Osteocyte (in vitro differentiated cells): ENCODE data around the gene RASGRP3. TPM values are rescaled to one million over a fixed set of nuclear protein-coding genes. Genes with fewer than 3 reads are reported as not detected.

ENCODE experiments used
- DNase-seq: peaks from one replicate; pipeline ENCODE4 v3.0.0; 2021; ENCODE audit warnings: mixed read lengths; ENCODE audit not compliant: unreplicated experiment; ENCODE audit errors: extremely low spot score
- H3K27ac Mint-ChIP-seq: one replicate; pipeline ENCODE4 v1.8.0; 2021; ENCODE audit warnings: mild to moderate bottlenecking, mixed read lengths; ENCODE audit not compliant: unreplicated experiment
- H3K27me3 Mint-ChIP-seq: one replicate; pipeline ENCODE4 v1.8.0; 2021; ENCODE audit warnings: mixed read lengths; ENCODE audit not compliant: unreplicated experiment
- H3K36me3 Mint-ChIP-seq: one replicate; pipeline ENCODE4 v1.8.0; 2021; ENCODE audit warnings: mixed read lengths; ENCODE audit not compliant: unreplicated experiment
- H3K4me1 Mint-ChIP-seq: one replicate; pipeline ENCODE4 v1.8.0; 2021; ENCODE audit warnings: mixed read lengths; ENCODE audit not compliant: unreplicated experiment
- H3K4me3 Mint-ChIP-seq: one replicate; pipeline ENCODE4 v1.8.0; 2021; ENCODE audit warnings: mild to moderate bottlenecking, moderate library complexity, mixed read lengths; ENCODE audit not compliant: unreplicated experiment
- H3K9me3 Mint-ChIP-seq: one replicate; pipeline ENCODE4 v1.8.0; 2021; ENCODE audit warnings: mixed read lengths; ENCODE audit not compliant: unreplicated experiment
- total RNA-seq: library from RNA; stranded (reverse); gene quantifications from 2 replicates; pipeline ENCODE4 v1.2.1, GENCODE V29; 2021
- TF ChIP-seq, protein P1 (sequence below): fragments of 200-600 bp; sonication (generic); IDR thresholded peaks from 2 replicates; pipeline ENCODE4 v1.5.0; 2021; ENCODE audit warnings: antibody characterized with exemption, mild to moderate bottlenecking, moderate library complexity

The RASGRP3 gene
- total RNA-seq, 1 donor from 2014 or later: 2.1 TPM

DNA sequence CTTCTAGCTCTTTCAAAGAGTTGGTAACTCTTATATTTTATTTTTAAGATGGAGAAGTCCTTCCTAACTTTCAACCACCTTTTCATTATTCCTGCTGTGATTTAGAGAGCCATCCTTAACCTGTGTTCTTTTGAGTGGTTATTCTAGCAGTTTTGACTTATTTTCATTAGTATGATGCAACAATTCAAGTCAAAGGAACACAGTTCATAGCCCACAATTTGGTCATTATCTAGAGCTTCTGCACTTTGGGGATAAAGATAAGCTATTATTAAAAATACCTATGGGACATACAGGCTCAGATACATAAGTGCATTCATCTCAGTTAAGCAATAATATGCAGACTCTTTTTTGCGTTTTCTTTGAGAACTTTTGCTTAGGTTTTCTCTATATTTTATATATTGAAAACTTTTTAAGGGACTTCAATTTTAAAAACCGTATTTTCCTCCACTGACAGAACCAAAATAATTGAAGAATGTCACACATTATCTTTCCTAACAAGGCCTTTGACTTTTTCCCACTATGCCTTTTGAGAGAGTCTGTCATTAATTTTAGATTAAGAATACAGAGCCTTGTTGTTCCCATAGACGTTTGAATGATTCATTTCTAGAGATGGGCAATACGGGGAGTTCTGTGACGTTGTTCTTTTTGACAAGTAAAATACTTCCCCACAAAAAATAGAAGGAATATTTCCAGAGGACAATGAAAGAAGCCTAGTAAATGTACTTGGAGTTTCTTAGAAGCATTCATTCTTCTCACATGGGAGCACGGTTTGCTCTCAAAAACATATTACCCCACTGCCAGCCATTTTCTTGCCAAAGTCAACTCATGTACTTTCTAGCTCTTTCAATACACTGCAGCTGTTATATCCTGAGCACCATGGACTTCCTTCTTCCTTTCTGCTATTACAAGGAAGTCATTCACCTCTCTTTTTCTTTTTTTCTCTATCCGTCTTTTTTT is 42.9 kb upstream of the RASGRP3 start:
- Mint-ChIP-seq H3K27ac (no peak overlapping the region), H3K4me1 (peaks cover 14% of the 10 kb centered on the region), H3K27me3 (no peaks in the 10 kb centered on the region), H3K36me3 (no peaks in the 10 kb centered on the region), H3K4me3 (no peak overlapping the region), H3K9me3 (no peaks in the 10 kb centered on the region)
- DNase-seq: no peak
- TF ChIP-seq, protein P1, sequence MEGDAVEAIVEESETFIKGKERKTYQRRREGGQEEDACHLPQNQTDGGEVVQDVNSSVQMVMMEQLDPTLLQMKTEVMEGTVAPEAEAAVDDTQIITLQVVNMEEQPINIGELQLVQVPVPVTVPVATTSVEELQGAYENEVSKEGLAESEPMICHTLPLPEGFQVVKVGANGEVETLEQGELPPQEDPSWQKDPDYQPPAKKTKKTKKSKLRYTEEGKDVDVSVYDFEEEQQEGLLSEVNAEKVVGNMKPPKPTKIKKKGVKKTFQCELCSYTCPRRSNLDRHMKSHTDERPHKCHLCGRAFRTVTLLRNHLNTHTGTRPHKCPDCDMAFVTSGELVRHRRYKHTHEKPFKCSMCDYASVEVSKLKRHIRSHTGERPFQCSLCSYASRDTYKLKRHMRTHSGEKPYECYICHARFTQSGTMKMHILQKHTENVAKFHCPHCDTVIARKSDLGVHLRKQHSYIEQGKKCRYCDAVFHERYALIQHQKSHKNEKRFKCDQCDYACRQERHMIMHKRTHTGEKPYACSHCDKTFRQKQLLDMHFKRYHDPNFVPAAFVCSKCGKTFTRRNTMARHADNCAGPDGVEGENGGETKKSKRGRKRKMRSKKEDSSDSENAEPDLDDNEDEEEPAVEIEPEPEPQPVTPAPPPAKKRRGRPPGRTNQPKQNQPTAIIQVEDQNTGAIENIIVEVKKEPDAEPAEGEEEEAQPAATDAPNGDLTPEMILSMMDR: no peak

DNA sequence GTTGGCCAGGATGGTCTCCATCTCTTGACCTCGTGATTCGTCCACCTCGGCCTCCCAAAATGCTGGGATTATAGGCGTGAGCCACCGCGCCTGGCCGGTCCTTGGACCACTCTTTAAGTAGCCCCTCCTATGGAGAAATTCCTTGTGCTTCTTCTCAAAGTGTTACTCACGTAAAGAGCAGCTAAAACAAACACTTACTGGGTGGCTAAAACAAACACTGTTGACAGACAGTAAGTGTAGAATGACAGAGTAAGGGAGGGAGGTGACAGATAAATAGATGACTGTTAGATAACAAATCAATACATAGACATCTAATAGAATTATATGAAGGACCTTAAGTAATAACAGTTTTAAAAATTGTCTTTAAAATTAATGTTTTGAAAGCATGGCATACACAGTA is 40.9 kb upstream of the RASGRP3 start:
- H3K4me1 Mint-ChIP-seq: peaks cover 14% of the 10 kb centered on the region
- no peak overlapping the region for H3K27ac Mint-ChIP-seq
- no peaks in the 10 kb centered on the region for H3K9me3 Mint-ChIP-seq
- H3K27me3 Mint-ChIP-seq: no peaks in the 10 kb centered on the region
- no peak overlapping the region for H3K4me3 Mint-ChIP-seq
- TF ChIP-seq, protein P1: no peak
- DNase-seq: no peak
- H3K36me3 Mint-ChIP-seq: no peaks in the 10 kb centered on the region

DNA sequence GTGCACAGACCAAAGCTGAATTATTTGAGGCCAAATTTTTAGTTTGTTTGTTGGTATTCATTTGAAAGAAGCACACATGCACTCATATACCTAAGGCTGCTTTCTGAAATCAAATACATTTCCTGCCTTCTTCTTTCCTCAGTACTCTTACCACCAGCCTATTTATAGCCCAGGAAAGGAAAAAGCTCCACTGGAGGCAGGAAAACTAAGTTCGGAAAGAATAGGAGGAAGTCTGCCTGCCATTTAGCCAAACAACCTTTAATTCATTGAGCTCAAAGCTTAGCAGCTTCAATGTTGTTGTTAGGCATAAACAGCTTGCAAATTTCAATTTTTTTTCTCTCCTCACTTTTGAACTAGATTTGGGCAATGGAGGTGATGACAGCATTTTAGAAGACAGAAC is 40.4 kb upstream of the RASGRP3 start:
- Mint-ChIP-seq H3K4me3 (no peak overlapping the region), H3K4me1 (peaks cover 14% of the 10 kb centered on the region), H3K27me3 (no peaks in the 10 kb centered on the region), H3K27ac (no peak overlapping the region), H3K9me3 (no peaks in the 10 kb centered on the region), H3K36me3 (no peaks in the 10 kb centered on the region)
- DNase-seq: no peak
- TF ChIP-seq, protein P1: no peak

DNA sequence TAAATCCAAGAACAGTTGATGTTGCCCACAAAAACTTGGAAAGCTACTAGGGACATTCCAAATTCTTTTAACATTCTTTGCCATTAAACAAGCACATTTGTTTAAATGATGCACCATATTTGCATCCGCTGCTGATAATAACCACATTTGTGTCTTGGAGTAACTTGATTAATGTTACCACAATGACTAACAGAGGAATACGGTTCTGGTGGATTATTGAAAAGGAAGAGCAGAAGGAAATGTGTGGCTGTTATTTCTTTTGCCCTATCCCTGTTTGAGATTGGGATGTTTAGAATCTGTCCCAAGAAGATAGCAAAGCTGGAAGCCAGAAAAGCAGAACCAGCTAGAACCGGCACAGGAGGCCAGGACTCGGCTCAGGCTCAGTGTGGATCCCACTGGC is 39.2 kb upstream of the RASGRP3 start:
- Mint-ChIP-seq H3K36me3 (no peaks in the 10 kb centered on the region), H3K4me1 (peaks cover 14% of the 10 kb centered on the region), H3K9me3 (no peaks in the 10 kb centered on the region), H3K4me3 (no peak overlapping the region), H3K27ac (no peak overlapping the region), H3K27me3 (no peaks in the 10 kb centered on the region)
- DNase-seq: no peak
- TF ChIP-seq, protein P1: no peak

DNA sequence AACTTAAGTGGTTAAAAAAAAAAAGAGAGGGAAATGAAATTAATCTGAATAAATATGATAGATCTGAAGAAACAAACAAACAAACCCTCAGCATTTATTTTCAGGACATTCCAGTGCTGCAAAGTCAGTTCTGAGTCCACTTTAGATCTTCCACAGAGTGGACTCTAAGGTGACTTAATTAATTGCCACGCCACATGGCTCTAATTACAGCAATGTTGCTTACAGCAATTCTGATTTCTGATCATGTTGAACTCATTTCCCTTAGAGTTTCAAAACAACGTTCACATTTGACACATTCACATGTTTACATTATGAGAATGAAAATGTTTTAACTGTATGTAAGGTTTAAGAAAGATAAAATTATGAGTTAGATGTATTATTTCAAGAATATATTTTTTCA is 38.6 kb upstream of the RASGRP3 start:
- Mint-ChIP-seq H3K4me1 (peaks cover 14% of the 10 kb centered on the region), H3K9me3 (no peaks in the 10 kb centered on the region), H3K27ac (no peak overlapping the region), H3K27me3 (no peaks in the 10 kb centered on the region), H3K36me3 (no peaks in the 10 kb centered on the region), H3K4me3 (no peak overlapping the region)
- TF ChIP-seq, protein P1: no peak
- no peak for DNase-seq
